SK-N-SH (cell line): ENCODE results near the gene PCNX2. TPM values are rescaled to one million over a fixed set of nuclear protein-coding genes. Genes with fewer than 3 reads are reported as not detected.

ENCODE experiments used
- CTCF ChIA-PET: fragments of 300-600, 350-600 bp; formaldehyde crosslinking; extraction: SDS; loops from one replicate; lab custom pipeline; 2021; lab: Yijun Ruan, JAX
- POLR2A ChIA-PET: fragments of 350-600 bp; sonication (Branson Sonifier 250); formaldehyde crosslinking; extraction: SDS; loops from one replicate; lab custom pipeline; 2020; ENCODE audit warnings: antibody characterized with exemption, inconsistent platforms; lab: Yijun Ruan, JAX
- DNase-seq: peaks from one replicate; pipeline ENCODE4 v3.0.0; 2012
- H2AFZ ChIP-seq: fragments of 200-600 bp; sonication (generic); 2 replicates; pipeline ENCODE4 v1.8.1; 2016; ENCODE audit warnings: antibody characterized with exemption, mild to moderate bottlenecking, low read depth
- H3F3A ChIP-seq: fragments of 200-600 bp; sonication (generic); replicated peaks from 2 replicates; pipeline ENCODE3; 2016; ENCODE audit warnings: antibody characterized with exemption, mild to moderate bottlenecking; ENCODE audit not compliant: insufficient read depth
- H3K27ac ChIP-seq, 2 experiments: fragments of 200-500 bp in 1 of 2; fragments of 200-600 bp in 1 of 2; sonication (Bioruptor generic) in 1 of 2; sonication (generic), shearing (Covaris generic) in 1 of 2; 2 replicates each; pipeline versions ENCODE4 v1.5.1 to v1.6.1; 2014 to 2016; ENCODE audit warnings: low read depth in 2 of 2, inconsistent platforms in 1 of 2, low read length in 1 of 2, mild to moderate bottlenecking in 1 of 2, mixed read lengths in 1 of 2
- H3K27me3 ChIP-seq: fragments of 200-600 bp; sonication (generic), shearing (Covaris generic); 2 replicates; pipeline ENCODE4 v1.6.1; 2016; ENCODE audit warnings: mixed run types; ENCODE audit not compliant: insufficient read depth
- H3K36me3 ChIP-seq, 2 experiments: fragments of 200-500 bp in 1 of 2; fragments of 200-600 bp in 1 of 2; sonication (Bioruptor generic) in 1 of 2; sonication (generic) in 1 of 2; replicated peaks in 1 of 2; 2 replicates each; pipeline versions ENCODE3 to v1.5.1; 2014 to 2016; ENCODE audit warnings: low read length in 1 of 2, mild to moderate bottlenecking in 1 of 2; ENCODE audit not compliant: insufficient read depth in 2 of 2, control insufficient read depth in 1 of 2
- H3K4me1 ChIP-seq, 2 experiments: fragments of 200-500 bp in 1 of 2; fragments of 200-600 bp in 1 of 2; sonication (Bioruptor generic) in 1 of 2; sonication (generic), shearing (Covaris generic) in 1 of 2; 2 replicates each; pipeline versions ENCODE4 v1.5.1 to v1.6.1; 2014 to 2016; ENCODE audit warnings: low read depth in 1 of 2, low read length in 1 of 2, mixed run types in 1 of 2; ENCODE audit not compliant: insufficient read depth in 2 of 2, control insufficient read depth in 1 of 2
- H3K4me2 ChIP-seq: fragments of 200-600 bp; sonication (generic), shearing (Covaris generic); 2 replicates; pipeline ENCODE4 v1.6.1; 2017; ENCODE audit warnings: mixed run types
- H3K4me3 ChIP-seq, 2 experiments: fragments of 200-500 bp in 1 of 2; fragments of 200-600 bp in 1 of 2; sonication (Bioruptor generic) in 1 of 2; sonication (generic), shearing (Covaris generic) in 1 of 2; 2 replicates each; pipeline versions ENCODE4 v1.5.1 to v1.8.1; 2014 to 2016; ENCODE audit warnings: low read depth in 2 of 2, inconsistent platforms in 1 of 2, low read length in 1 of 2, mild to moderate bottlenecking in 1 of 2, mixed read lengths in 1 of 2, moderate library complexity in 1 of 2
- H3K79me2 ChIP-seq: fragments of 200-600 bp; sonication (generic); 2 replicates; pipeline ENCODE4 v1.8.1; 2017; ENCODE audit warnings: mild to moderate bottlenecking; ENCODE audit not compliant: insufficient read depth
- H3K9ac ChIP-seq: fragments of 200-600 bp; sonication (generic); 2 replicates; pipeline ENCODE4 v1.6.1; 2017; ENCODE audit warnings: mixed run types
- H3K9me2 ChIP-seq: fragments of 200-600 bp; sonication (generic); 2 replicates; pipeline ENCODE4 v1.6.1; 2017; ENCODE audit warnings: mixed run types
- H3K9me3 ChIP-seq: fragments of 200-600 bp; sonication (generic); 2 replicates; pipeline ENCODE4 v1.6.1; 2017; ENCODE audit warnings: mixed run types, mild to moderate bottlenecking, moderate library complexity
- H4K20me1 ChIP-seq: fragments of 200-600 bp; sonication (generic); 2 replicates; pipeline ENCODE4 v1.6.1; 2017; ENCODE audit warnings: mild to moderate bottlenecking, mixed run types; ENCODE audit not compliant: insufficient read depth
- ELF1 ChIP-seq: IDR thresholded peaks from 2 replicates; pipeline ENCODE4 v1.4.0; 2012
- FOSL2 ChIP-seq: IDR thresholded peaks from 2 replicates; pipeline ENCODE4 v1.4.0; 2012; ENCODE audit warnings: low read depth, mild to moderate bottlenecking, moderate library complexity, borderline replicate concordance
- GATA2 ChIP-seq: sonication (generic); formaldehyde crosslinking; IDR thresholded peaks from 2 replicates; pipeline ENCODE4 v1.5.0; 2020; ENCODE audit warnings: mild to moderate bottlenecking, missing genetic modification reagents
- IRF3 ChIP-seq: fragments of 150-350 bp; IDR thresholded peaks from 2 replicates; pipeline ENCODE4 v1.6.1; 2016; ENCODE audit warnings: mild to moderate bottlenecking, low read depth, low read length
- POLR2AphosphoS5 ChIP-seq: IDR thresholded peaks from 2 replicates; pipeline ENCODE4 v1.6.1; 2012; ENCODE audit warnings: low read depth, low read length
- RFX5 ChIP-seq: IDR thresholded peaks from 2 replicates; pipeline ENCODE4 v1.6.1; 2012; ENCODE audit warnings: mild to moderate bottlenecking, improper control_type of control experiment, low read length
- SMC3 ChIP-seq: IDR thresholded peaks from 2 replicates; pipeline ENCODE4 v1.6.1; 2012; ENCODE audit warnings: low read depth, low read length, improper control_type of control experiment
- TCF12 ChIP-seq: IDR thresholded peaks from 2 replicates; pipeline ENCODE4 v1.4.0; 2012
- USF1 ChIP-seq: IDR thresholded peaks from 2 replicates; pipeline ENCODE4 v1.4.0; 2012; ENCODE audit warnings: low read depth, borderline replicate concordance
- WGBS: methylation state at CpG from one replicate; pipeline ENCODE4 v1.1.6; 2017; ENCODE audit warnings: low lambda C conversion rate; 5-methylcytosine and 5-hydroxymethylcytosine counted together
- polyA plus RNA-seq, 3 experiments: library from polyadenylated mRNA; depleted of rRNA; stranded (reverse); fragments of >200 nt; gene quantifications; 2 replicates each; pipeline ENCODE4 v1.2.3, GENCODE V29; 2012
- TF ChIP-seq, protein P1 (sequence below): IDR thresholded peaks from 2 replicates; pipeline ENCODE4 v1.6.1; 2012; ENCODE audit warnings: mild to moderate bottlenecking, low read depth, low read length, moderate library complexity
- TF ChIP-seq, protein P2 (sequence below): fragments of 150-350 bp; IDR thresholded peaks from 2 replicates; pipeline ENCODE4 v1.6.1; 2017; ENCODE audit warnings: antibody characterized with exemption, low read length, low read depth, borderline replicate concordance

Gene PCNX2
- polyA plus RNA-seq, 1 of the 3 experiments (the other 2 are of a cell fraction) = 10.6 TPM

- TF ChIP-seq, protein P1, sequence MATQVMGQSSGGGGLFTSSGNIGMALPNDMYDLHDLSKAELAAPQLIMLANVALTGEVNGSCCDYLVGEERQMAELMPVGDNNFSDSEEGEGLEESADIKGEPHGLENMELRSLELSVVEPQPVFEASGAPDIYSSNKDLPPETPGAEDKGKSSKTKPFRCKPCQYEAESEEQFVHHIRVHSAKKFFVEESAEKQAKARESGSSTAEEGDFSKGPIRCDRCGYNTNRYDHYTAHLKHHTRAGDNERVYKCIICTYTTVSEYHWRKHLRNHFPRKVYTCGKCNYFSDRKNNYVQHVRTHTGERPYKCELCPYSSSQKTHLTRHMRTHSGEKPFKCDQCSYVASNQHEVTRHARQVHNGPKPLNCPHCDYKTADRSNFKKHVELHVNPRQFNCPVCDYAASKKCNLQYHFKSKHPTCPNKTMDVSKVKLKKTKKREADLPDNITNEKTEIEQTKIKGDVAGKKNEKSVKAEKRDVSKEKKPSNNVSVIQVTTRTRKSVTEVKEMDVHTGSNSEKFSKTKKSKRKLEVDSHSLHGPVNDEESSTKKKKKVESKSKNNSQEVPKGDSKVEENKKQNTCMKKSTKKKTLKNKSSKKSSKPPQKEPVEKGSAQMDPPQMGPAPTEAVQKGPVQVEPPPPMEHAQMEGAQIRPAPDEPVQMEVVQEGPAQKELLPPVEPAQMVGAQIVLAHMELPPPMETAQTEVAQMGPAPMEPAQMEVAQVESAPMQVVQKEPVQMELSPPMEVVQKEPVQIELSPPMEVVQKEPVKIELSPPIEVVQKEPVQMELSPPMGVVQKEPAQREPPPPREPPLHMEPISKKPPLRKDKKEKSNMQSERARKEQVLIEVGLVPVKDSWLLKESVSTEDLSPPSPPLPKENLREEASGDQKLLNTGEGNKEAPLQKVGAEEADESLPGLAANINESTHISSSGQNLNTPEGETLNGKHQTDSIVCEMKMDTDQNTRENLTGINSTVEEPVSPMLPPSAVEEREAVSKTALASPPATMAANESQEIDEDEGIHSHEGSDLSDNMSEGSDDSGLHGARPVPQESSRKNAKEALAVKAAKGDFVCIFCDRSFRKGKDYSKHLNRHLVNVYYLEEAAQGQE = no peak
- no peak for TF ChIP-seq SMC3
- no peak for TF ChIP-seq TCF12
- no peak for TF ChIP-seq RFX5
- TF ChIP-seq POLR2AphosphoS5 = no peak
- no peak for TF ChIP-seq ELF1
- TF ChIP-seq USF1 = no peak
- no peak for TF ChIP-seq FOSL2
- no peak for TF ChIP-seq IRF3
- no peak for TF ChIP-seq GATA2 (CRISPR knock-in tag)
- TF ChIP-seq, protein P2, sequence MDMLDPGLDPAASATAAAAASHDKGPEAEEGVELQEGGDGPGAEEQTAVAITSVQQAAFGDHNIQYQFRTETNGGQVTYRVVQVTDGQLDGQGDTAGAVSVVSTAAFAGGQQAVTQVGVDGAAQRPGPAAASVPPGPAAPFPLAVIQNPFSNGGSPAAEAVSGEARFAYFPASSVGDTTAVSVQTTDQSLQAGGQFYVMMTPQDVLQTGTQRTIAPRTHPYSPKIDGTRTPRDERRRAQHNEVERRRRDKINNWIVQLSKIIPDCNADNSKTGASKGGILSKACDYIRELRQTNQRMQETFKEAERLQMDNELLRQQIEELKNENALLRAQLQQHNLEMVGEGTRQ = no peak
- WGBS = 94% methylated on average over 8 of the region's 8 CpGs
- Histone ChIP-seq H3K9me3 (no peaks in the 10 kb centered on the region), H3K4me2 (no peak overlapping the region), H4K20me1 (no peaks in the 10 kb centered on the region), H3F3A (no peaks in the 10 kb centered on the region), H3K27me3 (no peaks in the 10 kb centered on the region), H3K79me2 (peaks cover 10% of the 10 kb centered on the region; the same call in 1 of the 2 replicates), H2AFZ (no peak overlapping the region), H3K36me3 (no peaks in the 10 kb centered on the region), H3K4me1 (no peaks in the 10 kb centered on the region), H3K27ac (no peak overlapping the region), H3K9me2 (no peaks in the 10 kb centered on the region), H3K4me3 (no peak overlapping the region), H3K9ac (no peak overlapping the region)
- no peak for DNase-seq
- ChIA-PET POLR2A (no interaction called here), CTCF (no interaction called here)
Observed at GRCh38 chr1:233281711-233282581, 13.6 kb downstream of the PCNX2 start.
